ENCODE results near the gene EIPR1. TPM values are rescaled to one million over a fixed set of nuclear protein-coding genes. Genes with fewer than 3 reads are reported as not detected.
A peak's percentile ranks its signal among the peaks of the same experiment; 100 is the strongest.

The EIPR1 gene
- total and polyA plus RNA-seq, 2 donors (not counting 1 experiment from before 2014, with no cell fraction given): 22.3 to 23.9 TPM

DNA sequence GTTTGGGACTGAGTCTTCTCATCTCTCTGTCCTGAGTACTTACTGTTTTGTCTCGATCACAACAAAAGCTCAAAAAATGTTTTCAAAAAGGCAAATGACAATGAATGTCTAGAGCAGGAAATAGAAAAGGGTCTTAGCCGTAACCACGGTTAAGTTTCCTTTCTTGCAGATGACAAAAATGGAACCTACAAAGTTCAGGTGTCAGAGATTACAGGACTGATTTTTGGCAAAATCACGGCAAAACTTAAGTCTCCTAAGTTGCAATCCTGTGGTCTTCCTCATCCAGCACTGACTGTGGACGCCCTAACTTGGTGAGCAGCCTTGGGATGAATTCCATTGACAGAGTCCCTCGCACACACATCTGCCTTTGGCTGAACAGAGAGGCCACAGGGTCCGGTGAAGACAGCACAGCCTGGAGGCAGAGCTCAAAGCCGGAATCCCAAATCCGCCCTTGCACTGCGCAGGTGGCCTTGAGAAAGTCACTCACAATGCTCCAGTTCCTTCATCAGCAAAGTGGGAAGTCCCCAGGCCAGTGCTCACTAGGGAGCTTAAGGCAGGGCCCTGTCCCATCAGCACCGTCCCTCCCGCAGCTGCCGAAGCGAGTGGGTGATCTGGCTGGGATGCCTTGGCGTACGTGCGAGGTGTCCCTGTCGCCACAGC lies 55.2 kb downstream of the EIPR1 start:
- Histone ChIP-seq H3K9ac (ENCODE audit: insufficient read depth, low read length) (no peak overlapping the region), H3K79me2 (ENCODE audit: control insufficient read depth, insufficient read depth, low read length) (no peaks in the 10 kb centered on the region), H3K27me3 (ENCODE audit: control insufficient read depth, insufficient read depth, low read length) (no peaks in the 10 kb centered on the region), H3K4me3 (replicated peaks in 1 of 4; ENCODE audit: control extremely low read depth in 1 of 4, insufficient read depth in 1 of 4, low read depth in 3 of 4, low read length in 4 of 4) (no peak overlapping the region), H3K27ac (ENCODE audit: insufficient read depth, low read length) (no peak overlapping the region), H3K4me1 (ENCODE audit: control insufficient read depth, extremely low read depth, insufficient read depth, low read length) (no peaks in the 10 kb centered on the region), H3K9me3 (ENCODE audit: control insufficient read depth, insufficient read depth, low read depth, low read length) (no peaks in the 10 kb centered on the region), H2AFZ (ENCODE audit: low read length) (no peak overlapping the region), H4K20me1 (ENCODE audit: control insufficient read depth, extremely low read depth, insufficient read depth, low read length) (no peaks in the 10 kb centered on the region), H3K36me3 (ENCODE audit: control insufficient read depth, insufficient read depth, low read length) (no peaks in the 10 kb centered on the region), H3K4me2 (ENCODE audit: extremely low read depth, insufficient read depth, low read length) (no peak overlapping the region)
- TF ChIP-seq, protein P1, sequence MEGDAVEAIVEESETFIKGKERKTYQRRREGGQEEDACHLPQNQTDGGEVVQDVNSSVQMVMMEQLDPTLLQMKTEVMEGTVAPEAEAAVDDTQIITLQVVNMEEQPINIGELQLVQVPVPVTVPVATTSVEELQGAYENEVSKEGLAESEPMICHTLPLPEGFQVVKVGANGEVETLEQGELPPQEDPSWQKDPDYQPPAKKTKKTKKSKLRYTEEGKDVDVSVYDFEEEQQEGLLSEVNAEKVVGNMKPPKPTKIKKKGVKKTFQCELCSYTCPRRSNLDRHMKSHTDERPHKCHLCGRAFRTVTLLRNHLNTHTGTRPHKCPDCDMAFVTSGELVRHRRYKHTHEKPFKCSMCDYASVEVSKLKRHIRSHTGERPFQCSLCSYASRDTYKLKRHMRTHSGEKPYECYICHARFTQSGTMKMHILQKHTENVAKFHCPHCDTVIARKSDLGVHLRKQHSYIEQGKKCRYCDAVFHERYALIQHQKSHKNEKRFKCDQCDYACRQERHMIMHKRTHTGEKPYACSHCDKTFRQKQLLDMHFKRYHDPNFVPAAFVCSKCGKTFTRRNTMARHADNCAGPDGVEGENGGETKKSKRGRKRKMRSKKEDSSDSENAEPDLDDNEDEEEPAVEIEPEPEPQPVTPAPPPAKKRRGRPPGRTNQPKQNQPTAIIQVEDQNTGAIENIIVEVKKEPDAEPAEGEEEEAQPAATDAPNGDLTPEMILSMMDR (conservative IDR thresholded peaks at IDR 0.05 in 1 of 2, IDR thresholded peaks at IDR 0.05 in 1 of 2; ENCODE audit: low read depth in 1 of 2, low read length in 2 of 2): no peak
- TF ChIP-seq EZH2 (IDR thresholded peaks at IDR 0.05; ENCODE audit: low read length, missing control alignments): no peak
- no peak for DNase-seq (ENCODE audit: low read depth in 2 of 2)

DNA sequence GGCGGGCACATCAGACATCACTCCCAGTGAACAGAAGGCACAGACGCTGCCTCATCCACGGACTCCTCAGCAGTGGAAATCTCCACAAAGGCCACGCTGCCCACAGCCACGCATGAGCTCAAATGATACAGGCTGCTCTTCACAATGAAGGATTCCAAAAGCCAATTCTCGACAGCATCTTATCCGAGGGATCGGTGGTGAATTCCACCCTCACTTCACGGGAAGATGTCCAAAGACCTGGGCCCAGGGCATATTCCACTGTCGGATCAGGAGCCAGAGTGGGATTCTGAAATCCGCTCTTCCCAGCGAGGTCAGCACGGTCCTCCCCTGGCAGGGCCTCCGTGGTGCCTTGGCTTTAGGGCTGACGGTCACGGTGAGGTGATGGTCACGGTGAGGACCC lies 55.8 kb downstream of the EIPR1 start:
- no peaks in the 10 kb centered on the region for H3K4me1 ChIP-seq (ENCODE audit: control insufficient read depth, extremely low read depth, insufficient read depth, low read length)
- H3K79me2 ChIP-seq (ENCODE audit: control insufficient read depth, insufficient read depth, low read length): no peaks in the 10 kb centered on the region
- H3K9me3 ChIP-seq (ENCODE audit: control insufficient read depth, insufficient read depth, low read depth, low read length): no peaks in the 10 kb centered on the region
- H4K20me1 ChIP-seq (ENCODE audit: control insufficient read depth, extremely low read depth, insufficient read depth, low read length): no peaks in the 10 kb centered on the region
- no peak overlapping the region for H3K4me3 ChIP-seq (replicated peaks in 1 of 4; ENCODE audit: control extremely low read depth in 1 of 4, insufficient read depth in 1 of 4, low read depth in 3 of 4, low read length in 4 of 4)
- DNase-seq (ENCODE audit: low read depth in 2 of 2): no peak
- no peak overlapping the region for H3K4me2 ChIP-seq (ENCODE audit: extremely low read depth, insufficient read depth, low read length)
- no peaks in the 10 kb centered on the region for H3K27me3 ChIP-seq (ENCODE audit: control insufficient read depth, insufficient read depth, low read length)
- H2AFZ ChIP-seq (ENCODE audit: low read length): no peak overlapping the region
- TF ChIP-seq EZH2 (IDR thresholded peaks at IDR 0.05; ENCODE audit: low read length, missing control alignments): no peak
- no peak overlapping the region for H3K27ac ChIP-seq (ENCODE audit: insufficient read depth, low read length)
- no peak overlapping the region for H3K9ac ChIP-seq (ENCODE audit: insufficient read depth, low read length)
- no peaks in the 10 kb centered on the region for H3K36me3 ChIP-seq (ENCODE audit: control insufficient read depth, insufficient read depth, low read length)

DNA sequence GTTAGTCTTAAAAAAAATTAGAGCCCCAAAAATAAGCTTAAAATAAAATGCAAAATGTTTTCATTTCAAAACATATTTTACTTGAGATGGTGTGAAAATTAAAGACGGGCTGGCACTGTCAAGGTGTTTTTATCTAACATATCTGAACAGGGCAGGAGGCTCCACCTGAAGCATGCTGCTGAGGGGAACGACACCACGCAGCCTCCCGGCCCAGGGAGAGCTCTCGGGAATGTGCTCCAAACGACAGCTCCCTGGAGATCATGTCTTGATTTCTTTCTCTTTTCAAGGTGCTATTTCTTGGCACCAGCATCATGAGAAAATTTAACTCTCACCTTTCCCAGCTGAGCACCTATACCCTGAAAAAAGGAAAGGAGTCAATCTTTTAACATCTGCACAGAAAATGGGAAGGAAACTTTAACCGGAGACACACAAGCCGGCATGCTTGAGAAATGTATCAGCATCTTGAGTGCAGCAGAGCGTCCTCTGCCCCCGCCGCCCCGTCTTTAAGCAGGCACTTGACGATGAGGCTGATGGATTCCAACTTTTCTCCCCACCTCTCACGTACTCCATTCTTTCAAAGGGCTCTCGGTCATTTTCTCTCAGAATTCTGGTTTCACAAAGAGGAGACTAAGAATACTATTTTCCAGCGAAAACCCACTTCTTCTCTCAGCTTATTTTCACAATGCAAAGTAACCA lies 56.6 kb downstream of the EIPR1 start:
- Histone ChIP-seq H3K4me1 (ENCODE audit: control insufficient read depth, extremely low read depth, insufficient read depth, low read length) (no peaks in the 10 kb centered on the region), H3K4me2 (ENCODE audit: extremely low read depth, insufficient read depth, low read length) (no peak overlapping the region), H3K79me2 (ENCODE audit: control insufficient read depth, insufficient read depth, low read length) (no peaks in the 10 kb centered on the region), H3K4me3 (replicated peaks in 1 of 4; ENCODE audit: control extremely low read depth in 1 of 4, insufficient read depth in 1 of 4, low read depth in 3 of 4, low read length in 4 of 4) (no peak overlapping the region), H3K9ac (ENCODE audit: insufficient read depth, low read length) (no peak overlapping the region), H3K27ac (ENCODE audit: insufficient read depth, low read length) (no peak overlapping the region), H2AFZ (ENCODE audit: low read length) (no peak overlapping the region), H3K27me3 (ENCODE audit: control insufficient read depth, insufficient read depth, low read length) (no peaks in the 10 kb centered on the region), H4K20me1 (ENCODE audit: control insufficient read depth, extremely low read depth, insufficient read depth, low read length) (no peaks in the 10 kb centered on the region), H3K36me3 (ENCODE audit: control insufficient read depth, insufficient read depth, low read length) (no peaks in the 10 kb centered on the region), H3K9me3 (ENCODE audit: control insufficient read depth, insufficient read depth, low read depth, low read length) (no peaks in the 10 kb centered on the region)
- peak in 1 of 2 donors; percentile 32 for DNase-seq (ENCODE audit: low read depth in 2 of 2)
- no peak for TF ChIP-seq EZH2 (IDR thresholded peaks at IDR 0.05; ENCODE audit: low read length, missing control alignments)
- TF ChIP-seq, protein P1 (conservative IDR thresholded peaks at IDR 0.05 in 1 of 2, IDR thresholded peaks at IDR 0.05 in 1 of 2; ENCODE audit: low read depth in 1 of 2, low read length in 2 of 2): no peak
